Urinary bladder (tissue), 4 donors: ENCODE data around the gene CNTNAP2. TPM values are rescaled to one million over a fixed set of nuclear protein-coding genes. Genes with fewer than 3 reads are reported as not detected.
A peak's percentile ranks its signal among the peaks of the same experiment; 100 is the strongest.

Experiments used
- DNase-seq: peaks from one replicate; pipeline ENCODE4 v3.0.0-alpha.2; 2015; ENCODE audit errors: extremely low spot score
- H3K27ac ChIP-seq: one replicate; pipeline ENCODE4 v1.5.1; 2013; ENCODE audit warnings: low read depth, mild to moderate bottlenecking, moderate library complexity
- H3K36me3 ChIP-seq: one replicate; pipeline ENCODE4 v1.6.1; 2013; ENCODE audit warnings: mild to moderate bottlenecking, moderate library complexity; ENCODE audit not compliant: insufficient read depth
- H3K4me1 ChIP-seq: one replicate; pipeline ENCODE4 v1.6.1; 2013; ENCODE audit warnings: mild to moderate bottlenecking, moderate library complexity; ENCODE audit not compliant: insufficient read depth
- H3K4me3 ChIP-seq: one replicate; pipeline ENCODE4 v1.5.1; 2013; ENCODE audit warnings: low read depth, low read length
- WGBS: extraction: QIAGEN DNeasy Blood & Tissue Kit; methylation state at CpG from one replicate; pipeline ENCODE4 v1.1.7; 2013; 5-methylcytosine and 5-hydroxymethylcytosine counted together
- polyA plus RNA-seq: library from polyadenylated mRNA; stranded (reverse); fragments of 200-250 nt; gene quantifications from one replicate; pipeline ENCODE4 v1.2.3, GENCODE V29; 2013
- total RNA-seq: library from RNA; depleted of rRNA; stranded (reverse); fragments of >200 nt; gene quantifications from one replicate; pipeline ENCODE4 v1.2.3, GENCODE V29; 2014
- donor health status: healthy with polysubstance abuse.
- donor health status: healthy.

Gene CNTNAP2
- total and polyA plus RNA-seq, 2 donors: 0.28 to 23.3 TPM

- 52% methylated on average over 4 of the region's 4 CpGs for WGBS
- Histone ChIP-seq H3K27ac (no peak overlapping the region), H3K36me3 (no peaks in the 10 kb centered on the region), H3K4me1 (no peaks in the 10 kb centered on the region), H3K4me3 (no peak overlapping the region)
- DNase-seq: no peak
Measured at GRCh38 chr7:147509541-147510200, 1393.1 kb downstream of the CNTNAP2 start.

GRCh38 chr7:147510201-147510542 is 1393.6 kb downstream of the CNTNAP2 start:
- DNase-seq: no peak
- Histone ChIP-seq H3K36me3 (no peaks in the 10 kb centered on the region), H3K4me3 (no peak overlapping the region), H3K4me1 (no peaks in the 10 kb centered on the region), H3K27ac (no peak overlapping the region)

GRCh38 chr7:147510923-147511322 is 1394.3 kb downstream of the CNTNAP2 start:
- WGBS: 82% methylated on average over 4 of the region's 4 CpGs
- Histone ChIP-seq H3K36me3 (no peaks in the 10 kb centered on the region), H3K4me3 (no peak overlapping the region), H3K27ac (no peak overlapping the region), H3K4me1 (no peaks in the 10 kb centered on the region)
- no peak for DNase-seq

GRCh38 chr7:147513451-147513850 is 1396.8 kb downstream of the CNTNAP2 start:
- 61% methylated on average over 4 of the region's 4 CpGs for WGBS
- H3K27ac ChIP-seq: no peak overlapping the region
- no peak for DNase-seq
- H3K4me3 ChIP-seq: no peak overlapping the region
- no peaks in the 10 kb centered on the region for H3K36me3 ChIP-seq
- H3K4me1 ChIP-seq: no peaks in the 10 kb centered on the region

- WGBS: 93% methylated on average over 2 of the region's 2 CpGs
- no peak overlapping the region for H3K27ac ChIP-seq
- H3K4me3 ChIP-seq: no peak overlapping the region
Measured at GRCh38 chr7:147516391-147516790, 1399.8 kb downstream of the CNTNAP2 start.

GRCh38 chr7:147519062-147519461 is 1402.5 kb downstream of the CNTNAP2 start:
- H3K27ac ChIP-seq: no peak overlapping the region

More at GRCh38 chr7:147516391-147516790, 1399.8 kb downstream of the CNTNAP2 start:
- Histone ChIP-seq H3K4me1 (no peaks in the 10 kb centered on the region), H3K36me3 (no peaks in the 10 kb centered on the region)
- no peak for DNase-seq

GRCh38 chr7:147523056-147523455 is 1406.5 kb downstream of the CNTNAP2 start:
- Histone ChIP-seq H3K4me1 (no peaks in the 10 kb centered on the region), H3K36me3 (no peaks in the 10 kb centered on the region), H3K27ac (no peak overlapping the region), H3K4me3 (no peak overlapping the region)
- no peak for DNase-seq
- 77% methylated on average over 7 of the region's 7 CpGs for WGBS

More at GRCh38 chr7:147519062-147519461, 1402.5 kb downstream of the CNTNAP2 start:
- no peak for DNase-seq
- Histone ChIP-seq H3K4me3 (no peak overlapping the region), H3K4me1 (no peaks in the 10 kb centered on the region), H3K36me3 (no peaks in the 10 kb centered on the region)
- 36% methylated on average over 6 of the region's 6 CpGs for WGBS

- no peaks in the 10 kb centered on the region for H3K4me1 ChIP-seq
- DNase-seq: no peak
- H3K27ac ChIP-seq: no peak overlapping the region
- WGBS: 69% methylated on average over 3 of the region's 3 CpGs
- H3K36me3 ChIP-seq: no peaks in the 10 kb centered on the region
- no peak overlapping the region for H3K4me3 ChIP-seq
Measured at GRCh38 chr7:147524726-147525250, 1408.2 kb downstream of the CNTNAP2 start.

- Histone ChIP-seq H3K36me3 (no peaks in the 10 kb centered on the region), H3K4me1 (no peaks in the 10 kb centered on the region), H3K4me3 (no peak overlapping the region), H3K27ac (no peak overlapping the region)
- DNase-seq: no peak
- 87% methylated on average over 2 of the region's 2 CpGs for WGBS
Measured at GRCh38 chr7:147525325-147525724, 1408.7 kb downstream of the CNTNAP2 start.

GRCh38 chr7:147535701-147536111 is 1419.1 kb downstream of the CNTNAP2 start:
- WGBS: 42% methylated on average over 6 of the region's 6 CpGs
- Histone ChIP-seq H3K36me3 (no peaks in the 10 kb centered on the region), H3K4me3 (no peak overlapping the region), H3K27ac (no peak overlapping the region), H3K4me1 (no peaks in the 10 kb centered on the region)
- peak; percentile 2 for DNase-seq

- Histone ChIP-seq H3K27ac (no peak overlapping the region), H3K36me3 (no peaks in the 10 kb centered on the region), H3K4me3 (no peak overlapping the region), H3K4me1 (no peaks in the 10 kb centered on the region)
- no peak for DNase-seq
- 13% methylated on average over 2 of the region's 2 CpGs for WGBS
Measured at GRCh38 chr7:147539685-147540084, 1423.1 kb downstream of the CNTNAP2 start.

- Histone ChIP-seq H3K36me3 (no peaks in the 10 kb centered on the region), H3K27ac (no peak overlapping the region), H3K4me3 (no peak overlapping the region), H3K4me1 (no peaks in the 10 kb centered on the region)
- DNase-seq: no peak
- WGBS: 95% methylated on average over 6 of the region's 6 CpGs
Measured at GRCh38 chr7:147540743-147541142, 1424.1 kb downstream of the CNTNAP2 start.

GRCh38 chr7:147541261-147541660 is 1424.7 kb downstream of the CNTNAP2 start:
- no peak for DNase-seq
- 81% methylated on average over 4 of the region's 4 CpGs for WGBS
- Histone ChIP-seq H3K4me3 (no peak overlapping the region), H3K36me3 (no peaks in the 10 kb centered on the region), H3K27ac (no peak overlapping the region), H3K4me1 (no peaks in the 10 kb centered on the region)

GRCh38 chr7:147547252-147547897 is 1430.8 kb downstream of the CNTNAP2 start:
- no peak overlapping the region for H3K27ac ChIP-seq
- no peaks in the 10 kb centered on the region for H3K36me3 ChIP-seq
- DNase-seq: no peak
- H3K4me3 ChIP-seq: no peak overlapping the region
- H3K4me1 ChIP-seq: no peaks in the 10 kb centered on the region
- 85% methylated on average over 6 of the region's 6 CpGs for WGBS
